ENCODE measurements around the gene CYP2A6.
A peak's percentile ranks its signal among the peaks of the same experiment; 100 is the strongest.
"Not testable (repeated sequence)": the region's sequence is repeated elsewhere in the genome, so short reads cannot be mapped to it uniquely, and the experiment has no call there.

CYP2A6 gene

DNA sequence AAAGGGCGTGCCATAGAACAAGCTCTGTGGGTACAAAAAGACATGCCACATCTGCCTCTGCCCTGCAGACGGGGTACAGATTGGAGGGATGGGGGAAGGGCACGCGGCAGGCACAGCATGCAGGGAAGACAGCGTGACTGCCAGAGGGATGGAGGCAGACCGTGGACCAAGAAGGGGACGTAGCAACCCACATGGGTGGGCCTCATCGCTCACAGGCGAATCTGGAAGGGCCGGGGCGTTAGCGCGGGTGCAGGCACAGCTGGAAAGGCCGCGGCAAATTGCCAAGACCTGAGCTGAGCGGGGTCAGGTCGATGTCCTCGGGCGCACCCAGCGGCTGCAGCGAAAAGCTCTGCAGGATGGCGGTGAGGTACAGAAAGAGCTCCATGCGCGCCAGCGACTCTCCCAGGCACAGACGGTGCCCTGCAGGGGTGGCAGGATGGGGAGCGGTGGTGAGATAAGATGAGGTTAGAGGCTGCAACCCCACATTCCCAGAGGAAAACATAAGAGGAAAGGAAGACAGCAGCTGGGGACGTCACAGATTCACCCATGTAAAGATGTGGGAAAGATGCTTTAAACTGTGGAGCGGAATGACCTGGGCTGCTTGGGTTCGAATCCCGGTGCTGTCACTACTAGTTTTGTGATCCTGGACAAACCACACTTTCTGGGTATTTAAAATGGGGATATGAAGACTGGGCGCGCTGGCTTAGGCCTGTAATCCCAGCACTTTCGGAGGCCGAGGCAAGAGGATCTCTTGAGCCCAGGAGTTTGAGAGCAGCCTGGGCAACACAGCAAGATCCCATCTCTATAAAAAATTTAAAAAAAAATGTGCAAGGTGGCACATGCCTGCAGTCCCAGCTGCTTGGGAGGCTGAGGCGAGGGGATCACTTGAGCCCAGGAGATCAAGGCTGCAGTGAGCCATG is 31.5 kb downstream of the CYP2A6 start:
- peak; percentile 19 for DNase-seq

DNA sequence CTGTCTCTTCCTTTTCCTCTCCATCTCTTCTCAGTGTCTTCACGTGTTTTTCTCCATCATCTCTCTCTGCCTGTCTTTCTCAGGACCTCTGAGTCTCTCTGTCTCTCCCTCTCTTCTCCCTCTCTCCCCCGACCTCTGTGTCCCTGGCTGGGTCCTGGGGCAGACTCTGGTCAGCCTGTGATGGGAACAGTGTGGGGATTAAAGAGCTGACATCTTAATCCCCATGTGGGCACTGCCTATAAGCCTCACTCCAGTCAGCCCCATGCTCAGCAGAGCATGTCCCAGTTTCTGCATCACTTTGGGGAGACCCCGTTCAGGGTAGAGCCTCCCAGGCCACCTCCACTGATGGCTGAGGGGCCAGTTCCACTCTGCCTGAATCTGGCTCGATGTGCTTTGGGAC is 35.0 kb downstream of the CYP2A6 start:
- DNase-seq, result no peak

DNA sequence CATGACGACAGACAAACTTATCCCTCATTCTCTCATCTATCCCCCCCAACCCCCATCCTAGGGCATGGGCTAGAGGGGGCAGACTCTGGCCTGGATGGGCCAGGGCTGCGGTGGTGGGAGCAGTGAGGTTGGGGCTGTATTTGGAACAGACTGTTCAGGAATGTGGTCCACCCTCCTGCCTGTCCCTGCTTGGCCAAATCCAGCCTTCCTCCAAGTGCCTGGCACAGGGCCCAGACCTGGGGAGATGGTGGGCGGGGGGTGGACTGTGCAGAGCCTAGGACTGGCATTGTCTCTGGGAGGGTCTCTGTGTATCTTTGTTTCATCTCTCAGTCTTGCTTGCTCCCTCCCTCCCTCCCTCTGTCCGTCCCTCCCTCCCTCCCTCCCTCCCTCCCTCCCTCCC is 37.1 kb downstream of the CYP2A6 start:
- no peak for DNase-seq

DNA sequence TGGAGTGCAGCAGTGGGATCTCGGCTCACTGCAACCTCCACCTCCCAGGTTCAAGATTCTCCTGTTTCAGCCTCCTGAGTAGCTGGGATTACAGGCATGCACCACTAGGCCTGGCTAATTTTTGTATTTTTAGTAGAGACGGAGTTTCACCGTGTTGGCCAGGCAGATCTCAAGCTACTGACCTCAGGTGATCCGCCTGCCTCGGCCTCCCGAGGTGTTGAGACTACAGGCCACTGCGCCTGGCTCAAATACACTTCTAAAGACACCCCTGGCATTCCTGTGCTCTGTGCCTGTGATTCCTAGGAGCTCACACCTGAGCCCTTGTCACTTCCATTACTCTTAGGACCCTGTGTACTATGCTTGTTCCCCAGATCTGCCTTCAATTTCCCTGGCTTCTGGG is 37.7 kb downstream of the CYP2A6 start:
- not testable (repeated sequence) for DNase-seq

DNA sequence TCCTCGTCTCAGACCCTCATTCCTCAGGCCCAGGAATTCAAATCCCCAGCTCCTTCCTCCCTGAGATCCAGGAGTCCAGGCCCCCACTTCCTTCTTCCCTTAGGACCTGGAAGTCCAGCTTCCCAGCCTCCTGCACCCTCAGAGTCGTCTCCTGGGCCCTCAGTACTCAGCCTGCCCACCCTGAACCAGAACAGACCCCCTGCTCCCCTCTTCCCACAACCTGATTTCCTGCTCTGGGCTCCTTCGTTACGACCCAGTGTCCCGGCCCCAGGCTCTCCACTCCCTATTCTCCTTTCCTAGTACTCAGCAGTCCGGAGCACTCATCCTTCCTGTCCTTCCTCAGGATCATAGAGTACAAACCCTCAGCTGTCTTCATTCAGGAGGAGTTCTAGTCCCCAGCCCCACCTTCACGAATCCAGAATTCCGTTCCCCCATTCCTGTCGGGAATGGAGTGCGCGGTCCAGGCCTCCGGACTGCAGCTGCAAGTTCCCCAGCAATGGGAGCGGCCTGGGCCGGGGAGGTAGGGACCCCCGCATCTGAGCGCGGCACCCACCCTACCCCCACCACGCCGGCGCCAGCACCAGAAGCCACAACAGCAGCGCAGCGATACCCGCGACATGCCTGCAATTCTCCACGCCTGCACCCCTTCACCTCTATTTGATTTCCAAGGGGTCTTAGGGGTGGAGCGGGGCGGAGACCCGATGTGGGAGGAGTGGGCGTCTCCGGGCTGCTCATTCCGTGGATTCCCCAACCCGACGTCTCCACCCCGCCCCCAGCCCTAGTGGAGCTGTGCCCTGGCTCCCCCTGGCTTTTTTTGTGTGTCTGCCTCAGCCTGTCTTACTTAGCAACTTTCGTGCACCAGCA is 38.5 kb downstream of the CYP2A6 start:
- no peak for DNase-seq

DNA sequence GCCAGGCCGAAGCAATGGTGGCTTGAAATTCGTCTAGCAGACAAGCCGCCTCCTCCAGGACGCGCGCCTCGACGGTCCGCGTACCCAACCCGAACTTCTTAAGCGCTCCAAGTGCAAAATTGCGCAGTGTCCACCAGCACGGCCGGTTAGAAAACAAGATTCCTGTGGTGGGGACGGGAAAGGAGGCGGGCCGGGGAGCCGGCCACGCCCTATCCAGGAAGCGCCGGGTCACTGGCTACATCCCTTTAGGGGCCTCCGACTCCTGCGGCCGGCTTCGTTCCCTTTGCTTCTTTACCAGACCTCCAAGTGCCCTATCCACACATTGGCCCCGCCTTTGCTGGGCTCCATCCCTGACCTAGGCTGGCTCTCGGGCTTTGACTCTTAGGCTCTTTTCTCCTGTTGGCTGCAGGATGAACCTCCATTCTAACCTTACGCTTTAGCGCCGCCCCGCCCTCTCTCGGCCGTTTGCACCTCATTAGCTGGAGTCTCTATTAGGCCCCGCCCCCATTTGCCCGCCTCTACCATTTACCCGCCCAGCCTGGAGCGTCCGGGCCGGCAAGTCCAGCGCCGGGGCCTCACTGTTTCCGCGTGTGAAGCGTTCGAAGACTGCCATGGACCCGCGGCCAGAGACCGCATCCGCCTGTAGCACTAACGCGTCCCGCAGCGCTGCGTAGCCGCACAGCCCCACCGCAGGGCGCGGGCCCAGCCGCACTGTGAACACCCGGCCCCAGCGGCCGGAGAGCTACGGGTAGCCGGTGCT is 39.4 kb downstream of the CYP2A6 start:
- peak; percentile 27 for DNase-seq

DNA sequence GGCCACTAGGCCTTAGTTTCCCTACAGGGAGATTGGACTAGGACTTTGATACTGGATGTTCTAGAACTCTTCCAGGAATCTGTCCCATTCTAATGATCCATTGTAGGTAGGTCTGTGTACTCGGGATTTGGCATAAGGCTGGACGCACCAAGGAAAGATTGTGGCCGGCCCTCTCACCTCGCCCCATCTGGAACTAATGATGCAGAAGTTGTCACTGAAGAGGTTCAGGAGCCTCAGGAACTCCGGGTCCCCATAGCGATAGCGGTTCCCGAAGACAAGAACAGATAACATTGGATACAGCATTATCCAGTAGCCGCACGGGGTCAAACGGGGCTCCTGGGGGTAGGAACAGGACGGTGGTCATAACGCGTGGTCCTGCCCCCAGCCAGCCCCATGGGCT is 40.1 kb downstream of the CYP2A6 start:
- DNase-seq, result no peak

DNA sequence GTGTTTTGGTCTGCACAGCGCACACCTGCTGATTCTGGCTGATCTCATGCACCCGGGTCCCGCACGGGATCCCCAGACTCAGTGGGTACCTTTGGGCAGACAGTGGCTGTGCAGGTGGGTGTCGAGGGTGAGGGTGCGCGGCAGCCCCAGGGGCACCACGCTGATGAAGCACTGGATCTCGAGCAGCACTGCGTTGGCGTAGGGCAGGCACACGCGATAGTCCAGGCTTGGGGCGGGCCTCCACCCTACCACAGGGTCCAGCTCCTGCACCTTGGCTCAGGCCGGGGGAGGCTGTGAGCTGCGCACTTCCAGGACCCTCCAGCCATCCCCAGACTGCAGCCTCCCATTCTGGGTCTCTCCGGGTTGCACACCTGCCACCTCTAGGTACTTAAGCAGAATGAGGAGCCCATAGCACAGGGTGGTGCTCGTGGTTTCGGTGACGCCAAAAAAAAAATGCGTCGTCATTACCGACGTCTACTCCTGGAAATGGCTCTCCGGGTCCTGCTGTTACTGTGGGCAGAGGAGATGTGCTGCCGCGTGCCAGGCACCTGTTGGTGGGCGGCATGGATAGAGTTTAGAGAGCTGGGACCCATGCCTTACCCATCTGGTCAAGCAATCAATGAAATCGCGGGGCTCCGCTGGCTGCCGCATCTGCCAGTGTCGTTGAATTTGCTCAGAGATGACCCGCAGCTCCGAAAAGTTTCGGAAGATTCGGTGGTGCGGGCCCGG is 40.7 kb downstream of the CYP2A6 start:
- DNase-seq, result no peak

DNA sequence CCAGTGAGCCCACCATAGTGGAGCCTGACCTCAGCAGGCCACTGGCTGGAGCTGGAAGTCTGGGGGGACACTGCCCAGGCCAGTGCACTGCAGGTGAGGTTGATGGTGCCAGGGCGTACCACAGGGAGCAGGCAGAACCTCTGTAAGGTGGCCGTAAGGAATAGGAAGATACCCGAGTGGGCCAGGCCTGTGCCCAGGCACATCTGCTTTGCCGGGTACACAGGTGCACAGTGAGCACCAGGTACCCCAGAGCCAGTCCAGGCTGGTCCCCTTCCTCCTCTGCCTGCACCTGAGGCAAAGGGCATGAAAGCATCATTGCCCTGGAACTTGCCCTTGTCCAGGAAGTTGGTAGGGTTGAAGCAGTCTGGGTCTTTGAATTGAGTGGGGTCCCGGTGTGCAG is 41.8 kb downstream of the CYP2A6 start:
- DNase-seq, result no peak

DNA sequence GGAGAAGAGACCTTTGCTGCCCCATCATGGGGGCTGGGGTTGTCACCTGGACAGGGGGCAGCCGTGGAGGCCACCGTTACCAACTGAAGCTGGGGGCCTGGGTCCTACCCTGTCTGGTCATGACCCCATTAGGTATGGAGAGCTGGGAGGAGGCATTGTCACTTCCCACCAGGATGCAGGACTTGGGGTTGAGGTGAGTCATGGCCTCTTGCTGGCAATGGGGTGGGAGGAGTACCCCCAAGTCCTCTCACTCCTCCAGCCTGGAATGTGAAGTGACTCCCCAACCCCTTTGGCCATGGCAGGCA is 42.3 kb downstream of the CYP2A6 start:
- DNase-seq, result no peak

DNA sequence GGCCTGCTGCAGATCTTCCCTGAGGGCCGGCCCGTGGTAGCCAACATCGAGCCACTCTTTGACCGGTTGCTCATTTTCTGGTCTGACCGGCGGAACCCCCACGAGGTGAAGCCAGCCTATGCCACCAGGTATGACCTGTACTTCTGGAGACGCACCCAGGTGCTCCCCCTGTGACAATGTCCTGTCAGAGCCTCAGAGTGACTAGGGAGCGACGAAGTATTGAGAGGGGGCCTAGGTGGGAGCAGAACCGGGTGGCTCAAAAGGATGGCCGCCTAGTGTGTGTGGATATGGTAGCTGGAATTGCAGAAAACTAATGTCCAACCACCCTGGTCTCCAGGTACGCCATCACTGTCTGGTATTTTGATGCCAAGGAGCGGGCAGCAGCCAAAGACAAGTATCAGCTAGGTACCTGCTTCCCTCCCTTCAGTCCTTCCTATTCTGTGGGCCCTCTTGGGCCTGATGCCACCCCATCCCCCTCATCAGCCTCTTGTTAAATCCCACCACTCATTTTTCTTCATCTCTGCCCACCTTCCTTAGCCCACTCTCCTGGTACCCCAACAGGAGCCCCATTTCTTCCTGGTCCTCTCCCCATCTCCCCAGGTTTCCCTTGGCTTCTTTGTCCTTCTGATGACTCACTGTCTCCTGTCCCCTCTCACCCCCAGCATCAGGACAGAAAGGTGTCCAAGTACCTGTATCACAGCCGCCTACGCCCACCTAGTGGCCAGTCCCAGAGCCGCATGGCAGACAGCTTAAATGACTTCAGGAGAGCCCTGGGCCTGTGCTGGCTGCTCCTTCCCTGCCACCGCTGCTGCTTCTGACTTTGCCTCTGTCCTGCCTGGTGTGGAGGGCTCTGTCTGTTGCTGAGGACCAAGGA is 42.9 kb downstream of the CYP2A6 start:
- DNase-seq, result no peak

DNA sequence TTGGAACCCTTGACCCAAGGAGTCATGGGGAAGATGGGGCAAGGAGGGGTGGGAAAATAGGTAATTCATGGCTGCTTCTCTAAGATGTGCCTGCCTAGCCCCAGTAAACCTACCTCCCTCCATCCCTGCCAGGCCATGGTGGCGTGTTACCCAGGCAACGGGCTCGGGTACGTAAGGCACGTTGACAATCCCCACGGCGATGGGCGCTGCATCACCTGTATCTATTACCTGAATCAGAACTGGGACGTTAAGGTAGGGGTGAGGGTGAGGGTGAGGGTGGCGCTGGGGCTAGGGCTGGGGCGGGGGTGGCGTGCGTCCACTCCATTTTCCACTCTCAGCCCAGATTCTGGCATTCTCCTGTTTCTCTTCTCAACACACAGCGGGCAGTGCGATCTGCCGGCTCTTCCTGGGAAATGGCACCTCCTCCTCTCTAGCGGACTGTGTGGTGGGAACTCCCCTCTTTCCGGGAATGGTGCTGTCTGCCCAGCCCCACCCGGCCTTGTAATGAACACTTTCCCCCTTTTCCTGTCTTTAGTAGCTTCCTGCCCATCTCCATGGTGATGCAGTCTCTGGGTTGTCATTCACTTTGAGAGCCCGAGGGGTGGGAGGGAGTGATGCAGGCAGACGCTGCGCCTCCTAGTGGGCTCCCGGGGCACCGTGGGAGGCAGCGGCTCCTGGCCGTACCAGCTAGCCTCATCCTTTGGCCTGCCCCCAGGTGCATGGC is 43.7 kb downstream of the CYP2A6 start:
- DNase-seq, result peak; percentile 43

DNA sequence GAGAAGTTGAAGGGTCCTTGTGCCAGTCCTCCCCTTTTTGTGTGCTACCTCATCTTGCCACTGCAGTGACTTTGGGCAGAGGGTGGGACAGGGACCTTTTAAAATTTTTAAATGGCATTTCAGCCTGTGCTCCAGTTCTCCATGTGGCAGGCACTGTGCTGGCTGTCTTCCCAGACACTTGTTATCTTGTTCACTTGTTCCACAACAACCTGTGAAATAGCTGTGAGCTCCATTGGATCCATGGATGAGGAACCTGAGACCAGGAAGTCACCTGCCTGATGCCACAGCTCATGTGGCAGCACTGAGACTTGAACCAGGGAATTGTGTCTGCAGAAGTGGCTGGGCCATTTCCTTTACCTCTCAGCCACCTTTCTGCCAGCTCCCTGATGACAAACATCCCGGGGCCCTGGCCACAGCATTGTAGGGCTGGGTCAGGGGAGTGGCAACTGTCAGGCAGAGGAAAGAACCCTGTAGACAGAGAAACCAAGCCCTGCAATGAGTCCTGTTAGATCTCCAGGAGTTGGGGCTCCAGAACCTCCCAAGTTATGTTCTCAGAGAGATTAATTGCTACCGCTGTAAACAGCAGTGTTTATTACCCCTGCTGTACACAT is 44.9 kb downstream of the CYP2A6 start:
- no peak for DNase-seq

DNA sequence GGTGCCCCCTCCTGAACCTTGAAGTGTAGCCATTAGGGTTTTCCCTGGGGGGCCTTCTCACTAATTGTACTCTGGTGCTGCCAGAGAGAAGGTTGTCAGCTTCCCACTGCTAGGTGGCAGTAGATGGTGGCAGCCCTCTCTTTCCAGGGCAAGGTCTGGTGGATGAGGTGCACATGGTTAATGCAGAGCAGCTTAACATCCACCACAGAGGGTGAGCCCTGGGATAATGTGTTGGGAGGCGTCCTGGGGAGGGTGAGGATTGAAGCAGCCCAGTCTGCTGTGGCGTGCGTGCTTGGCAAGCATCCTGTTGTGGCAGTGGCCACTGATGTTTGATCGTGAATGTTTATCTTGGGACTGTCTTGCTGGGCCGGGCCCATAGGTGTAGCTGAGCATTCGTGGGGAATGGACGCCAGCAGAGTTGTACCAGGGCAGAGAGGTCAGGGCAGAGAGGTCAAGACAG is 45.4 kb downstream of the CYP2A6 start:
- no peak for DNase-seq

DNA sequence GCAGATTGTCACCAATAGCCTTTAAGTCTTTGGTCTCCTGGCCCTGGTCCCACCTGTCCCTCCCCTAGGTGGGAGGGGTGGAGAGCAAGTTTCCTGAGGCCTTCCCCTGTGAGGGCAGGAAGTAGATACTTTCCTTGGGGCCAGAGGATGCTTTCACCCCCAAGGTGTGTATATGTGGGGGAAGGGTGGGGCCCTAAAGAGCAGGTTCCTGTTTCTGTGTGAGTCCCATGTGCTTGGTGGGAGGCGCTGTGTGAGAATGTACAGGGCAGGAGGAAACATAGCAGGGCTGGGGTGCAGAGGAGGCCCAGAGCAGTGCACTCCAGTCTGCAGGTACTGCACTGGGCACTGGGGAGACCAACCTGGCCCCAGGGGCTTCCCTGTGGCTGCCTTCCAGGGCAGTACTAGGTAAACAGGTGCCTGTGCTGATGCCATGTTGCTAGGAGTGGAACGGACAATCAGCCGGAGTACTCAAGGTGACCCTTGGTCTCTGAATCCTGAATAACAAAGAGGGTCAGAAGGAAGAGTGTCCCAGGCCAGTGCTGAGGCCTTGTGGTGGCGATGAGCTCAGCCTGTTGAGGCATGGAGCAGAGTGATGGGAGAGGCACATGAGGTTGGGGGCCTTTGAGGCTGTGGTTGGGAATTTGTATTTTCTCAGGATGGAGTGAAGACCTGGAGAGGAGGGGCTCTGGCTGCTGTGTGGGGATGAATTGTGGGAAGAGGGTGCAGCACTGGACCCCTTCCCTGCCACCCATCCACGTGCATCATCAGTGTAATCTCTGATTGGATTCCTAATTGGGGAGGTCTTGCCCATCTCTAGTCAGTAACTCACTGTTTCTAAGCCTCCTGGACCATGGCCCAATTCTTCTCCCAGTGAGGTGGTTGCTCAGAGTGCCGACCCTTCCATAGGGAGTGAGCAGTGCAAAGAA is 46.1 kb downstream of the CYP2A6 start:
- DNase-seq, result no peak

DNA sequence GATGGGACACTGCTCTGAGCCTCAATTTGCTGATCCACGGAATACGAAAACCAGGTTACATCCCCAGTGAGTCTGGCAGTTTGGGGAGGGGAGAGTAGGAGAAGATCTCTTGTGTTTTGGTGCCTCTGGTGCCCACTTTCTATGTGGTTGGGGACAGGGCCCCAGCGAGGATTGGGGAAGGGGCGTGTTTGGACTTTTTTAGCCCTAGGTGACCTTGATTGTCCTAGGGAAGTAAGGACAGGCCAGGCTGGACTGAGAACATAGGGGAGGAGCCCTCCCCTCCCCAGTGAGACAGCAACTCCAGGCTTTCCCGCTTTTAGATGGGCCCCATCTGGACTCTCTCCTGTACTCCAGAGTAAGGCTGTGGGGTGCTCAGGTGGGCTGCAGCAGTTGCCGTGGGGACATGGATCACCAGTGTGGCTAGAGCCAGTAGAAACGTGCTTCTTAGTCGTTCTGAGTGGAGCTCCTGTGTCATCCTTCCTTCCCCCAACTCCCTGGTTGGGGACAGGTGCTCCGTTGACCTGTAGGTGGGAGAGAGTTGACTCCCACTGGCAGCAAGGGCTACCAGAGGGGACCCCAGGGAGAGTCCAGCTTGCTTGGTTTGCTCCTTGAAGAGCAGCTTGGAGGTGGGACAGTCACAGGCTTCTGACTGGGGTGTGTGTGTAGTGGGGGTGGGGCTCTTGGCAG is 46.9 kb downstream of the CYP2A6 start:
- no peak for DNase-seq

DNA sequence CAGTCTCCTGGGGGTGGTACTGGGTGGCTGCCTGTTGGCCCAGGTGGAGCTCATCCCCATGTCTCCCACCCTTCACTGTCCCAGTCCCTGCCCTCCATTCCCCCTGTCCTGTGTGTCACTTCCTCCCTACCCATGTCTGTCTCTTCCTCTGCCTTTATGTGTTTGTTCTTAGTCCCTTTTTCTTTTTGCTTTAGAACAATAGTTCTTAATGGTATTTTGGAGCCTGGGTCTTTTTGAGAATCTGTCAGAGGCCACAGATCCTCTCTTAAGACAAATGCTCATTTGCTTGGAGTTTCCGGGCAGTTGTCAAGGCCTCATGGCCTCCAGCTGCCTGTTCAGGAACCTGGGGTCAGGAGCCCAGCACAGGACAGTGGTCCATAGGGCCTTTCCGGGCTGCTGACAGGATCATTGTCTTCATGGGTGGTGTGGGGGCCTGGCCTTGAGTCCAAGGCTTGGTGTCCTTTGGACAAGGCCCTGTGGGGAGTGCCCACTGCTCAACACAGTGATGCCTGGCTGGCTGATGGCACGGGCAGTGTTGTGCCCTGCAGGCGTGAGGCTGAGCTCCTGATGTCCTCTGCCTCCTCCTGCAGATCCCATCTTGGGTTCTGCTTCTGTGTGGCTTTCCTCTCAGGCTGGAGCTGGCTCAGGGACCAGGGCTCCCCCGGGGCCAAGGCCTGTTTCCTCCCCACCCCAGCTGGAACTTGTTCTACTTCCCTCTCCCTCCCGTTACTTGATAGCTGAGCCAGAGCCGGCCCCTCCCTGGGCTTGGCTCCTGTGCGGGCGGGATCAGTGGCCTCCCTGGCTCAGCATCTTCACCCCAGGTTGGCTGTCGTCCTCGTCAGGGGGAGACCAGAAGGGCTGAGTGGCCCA is 47.7 kb downstream of the CYP2A6 start:
- DNase-seq, result no peak

Measured in SHP77 treated with DMSO at 0.1 percent for 48 hours (cell line).